GM18499 (cell line): ENCODE measurements around the gene KRTCAP2.
"Not testable (repeated sequence)": the region's sequence is repeated elsewhere in the genome, so short reads cannot be mapped to it uniquely, and the experiment has no call there.

Experiments
- ATAC-seq: cut with Tn5 transposase; IDR thresholded peaks from one replicate; pipeline ENCODE4 v1.9.1; 2021; ENCODE audit warnings: moderate number of reproducible peaks; ENCODE audit not compliant: insufficient read depth, unreplicated experiment

The KRTCAP2 gene

GRCh38 chr1:155172732-155173477 is at the start of gene KRTCAP2:
Gene KRTCAP2 (minus strand): TSS chr1:155173304. CDS start chr1:155173224, 80 bp downstream.
- peak; percentile 54 for ATAC-seq

GRCh38 chr1:155220211-155220965 is 47.3 kb upstream of the KRTCAP2 start:
- not testable (repeated sequence) for ATAC-seq

GRCh38 chr1:155219592-155220031 is 46.5 kb upstream of the KRTCAP2 start:
- no peak for ATAC-seq

- ATAC-seq, result no peak
Measured at GRCh38 chr1:155218854-155219591, 45.9 kb upstream of the KRTCAP2 start.

- ATAC-seq, result not testable (repeated sequence)
Measured at GRCh38 chr1:155214702-155215101, 41.6 kb upstream of the KRTCAP2 start.

GRCh38 chr1:155212051-155212440 is 38.9 kb upstream of the KRTCAP2 start:
- not testable (repeated sequence) for ATAC-seq

GRCh38 chr1:155211381-155212050 is 38.4 kb upstream of the KRTCAP2 start:
- not testable (repeated sequence) for ATAC-seq

- no peak for ATAC-seq
Measured at GRCh38 chr1:155210314-155211104, 37.4 kb upstream of the KRTCAP2 start.

- no peak for ATAC-seq
Measured at GRCh38 chr1:155209312-155209721, 36.2 kb upstream of the KRTCAP2 start.

GRCh38 chr1:155208541-155209311 is 35.6 kb upstream of the KRTCAP2 start, which contains the start of gene MTX1:
Gene MTX1 (plus strand): TSS chr1:155208695. CDS start chr1:155208805, 110 bp downstream.
- no peak for ATAC-seq

GRCh38 chr1:155207806-155208540 is 34.9 kb upstream of the KRTCAP2 start, which contains the start of gene THBS3:
Gene THBS3 (minus strand): TSS chr1:155207897. CDS start chr1:155207876, 21 bp downstream.
- ATAC-seq, result no peak

GRCh38 chr1:155206891-155207805 is 34.0 kb upstream of the KRTCAP2 start:
- ATAC-seq, result no peak

GRCh38 chr1:155205969-155206593 is 33.0 kb upstream of the KRTCAP2 start:
- no peak for ATAC-seq

- ATAC-seq, result no peak
Measured at GRCh38 chr1:155205035-155205434, 31.9 kb upstream of the KRTCAP2 start.

GRCh38 chr1:155202731-155203515 is 29.8 kb upstream of the KRTCAP2 start:
- no peak for ATAC-seq

- ATAC-seq, result no peak
Measured at GRCh38 chr1:155202198-155202597, 29.1 kb upstream of the KRTCAP2 start.
